ENCODE results near the gene BRWD1.

DNA sequence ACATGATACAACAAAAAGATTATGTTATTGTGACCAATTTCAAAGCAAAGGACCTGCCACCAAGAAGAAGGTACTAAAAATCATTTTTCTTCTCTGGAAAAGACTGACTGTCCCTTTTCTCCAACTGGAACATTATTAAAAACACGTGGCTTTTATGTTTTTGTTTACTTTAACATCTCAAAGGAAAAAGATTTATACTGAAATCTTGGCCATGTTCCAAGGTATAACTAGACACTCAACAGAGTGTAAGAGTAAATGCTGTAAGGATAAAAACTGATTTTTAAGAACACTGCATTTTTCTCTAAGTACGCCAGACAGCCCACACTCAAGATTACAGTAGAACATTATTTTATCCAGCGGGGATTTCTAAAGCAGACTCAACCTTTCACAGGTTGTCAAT lies 62.1 kb downstream of the BRWD1 start:
- no peak for TF ChIP-seq YY1 (IDR thresholded peaks at IDR 0.05; ENCODE audit: insufficient read depth, insufficient read length)
- no peak for TF ChIP-seq ZNF274 (IDR thresholded peaks at IDR 0.05; ENCODE audit: low read depth, low read length)

Data from NT2/D1 (cell line).